NCI-H2196 (cell line): ENCODE results near the gene DHCR7.

Experiments used
- DNase-seq: peaks from one replicate; lab custom pipeline; 2025; ENCODE audit not compliant: unreplicated experiment; lab: John Stamatoyannopoulos, UW

DHCR7 gene

DNA sequence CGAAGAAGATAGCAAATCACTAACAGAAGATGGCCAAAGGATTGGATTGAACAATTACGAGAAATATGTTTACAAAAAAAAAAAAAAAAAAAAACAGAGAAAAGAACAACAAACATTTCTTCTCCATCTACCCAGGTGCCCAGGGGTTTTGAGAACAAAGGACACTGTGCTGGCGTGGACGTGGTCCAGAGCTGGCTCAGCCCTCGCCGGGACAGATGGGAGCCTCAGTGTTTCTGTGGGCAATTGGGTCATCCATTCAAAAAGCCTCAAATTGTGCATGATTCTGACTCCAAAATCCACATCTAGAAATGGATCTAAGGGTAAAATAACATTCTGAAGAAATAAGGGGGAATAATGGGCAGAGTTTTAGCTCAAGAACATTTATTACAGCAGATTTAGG lies 63.1 kb downstream of the DHCR7 start:
- no peak for DNase-seq

DNA sequence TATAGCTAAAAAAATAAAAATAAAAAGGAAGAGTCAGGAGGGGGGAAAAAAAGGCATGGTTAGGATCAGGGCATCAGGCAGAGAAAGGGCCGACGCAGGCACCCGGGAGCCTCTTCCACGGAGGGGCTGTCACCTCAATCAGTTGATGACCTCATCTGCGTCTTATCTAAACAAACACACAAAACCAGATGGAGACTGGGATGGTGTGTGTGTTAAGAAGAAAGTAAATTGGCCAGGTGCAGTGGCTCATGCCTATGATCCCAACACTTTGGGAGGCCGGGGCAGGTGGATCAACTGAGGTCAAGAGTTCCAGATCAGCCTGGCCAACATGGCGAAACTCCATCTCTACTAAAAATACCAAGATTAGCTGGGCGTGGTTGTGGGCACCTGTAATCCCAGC lies 63.6 kb downstream of the DHCR7 start:
- no peak for DNase-seq
